HepG2 (cell line): ENCODE results near the gene COQ4. TPM values are rescaled to one million over a fixed set of nuclear protein-coding genes. Genes with fewer than 3 reads are reported as not detected.

Experiments used
- ETV5 ChIP-seq: IDR thresholded peaks from 2 replicates; pipeline ENCODE4 v1.6.1; 2018; ENCODE audit warnings: missing biosample characterization, missing genetic modification reagents, inconsistent platforms, borderline replicate concordance
- KLF6 ChIP-seq: IDR thresholded peaks from 2 replicates; pipeline ENCODE4 v1.8.0; 2016; ENCODE audit warnings: missing biosample characterization, missing genetic modification reagents
- MIER3 ChIP-seq: IDR thresholded peaks from 2 replicates; pipeline ENCODE4 v1.6.1; 2016; ENCODE audit warnings: missing compliant biosample characterization, borderline replicate concordance
- MXI1 ChIP-seq: IDR thresholded peaks from 3 replicates; pipeline ENCODE4 v1.6.1; 2012; ENCODE audit warnings: low read depth, low read length, inconsistent platforms, borderline replicate concordance
- SP1 ChIP-seq, 2 experiments: fragments of 450-650 bp in 1 of 2; sonication (generic) in 1 of 2; formaldehyde crosslinking in 1 of 2; IDR thresholded peaks; 2 replicates each; pipeline versions ENCODE4 v1.4.0 to v1.6.1; 2016 to 2020; ENCODE audit warnings: missing genetic modification reagents in 1 of 2
- TOPORS ChIP-seq: sonication (generic); formaldehyde crosslinking; IDR thresholded peaks from 2 replicates; pipeline ENCODE4 v1.8.0; 2023; ENCODE audit warnings: mild to moderate bottlenecking, missing genetic modification reagents
- TRIM24 ChIP-seq: sonication (generic); formaldehyde crosslinking; IDR thresholded peaks from 2 replicates; pipeline ENCODE4 v1.8.0; 2022; ENCODE audit warnings: mild to moderate bottlenecking, missing genetic modification reagents
- ZFY ChIP-seq: sonication (generic); formaldehyde crosslinking; IDR thresholded peaks from 2 replicates; pipeline ENCODE4 v1.4.0; 2020; ENCODE audit warnings: missing genetic modification reagents
- ZKSCAN8 ChIP-seq: IDR thresholded peaks from 2 replicates; pipeline ENCODE4 v1.6.1; 2016; ENCODE audit warnings: borderline replicate concordance, missing genetic modification reagents, missing compliant biosample characterization
- ZNF20 ChIP-seq: sonication (generic); formaldehyde crosslinking; IDR thresholded peaks from 2 replicates; pipeline ENCODE4 v1.4.0; 2020; ENCODE audit warnings: mild to moderate bottlenecking, moderate library complexity, missing genetic modification reagents
- ZNF256 ChIP-seq: sonication (generic); formaldehyde crosslinking; conservative IDR thresholded peaks from 2 replicates; pipeline ENCODE4 v1.4.0; 2020; ENCODE audit warnings: missing genetic modification reagents
- ZNF672 ChIP-seq: sonication (generic); formaldehyde crosslinking; IDR thresholded peaks from 2 replicates; pipeline ENCODE4 v1.8.1; 2022; ENCODE audit warnings: missing genetic modification reagents
- ZNF883 ChIP-seq: sonication (generic); formaldehyde crosslinking; IDR thresholded peaks from 2 replicates; pipeline ENCODE4 v1.5.1; 2020; ENCODE audit warnings: mild to moderate bottlenecking, missing genetic modification reagents; ENCODE audit errors: not compliant biosample characterization
- polyA plus RNA-seq, 8 experiments: library from polyadenylated mRNA; depleted of rRNA in 3 of 8; stranded (reverse) in 7 of 8; unstranded in 1 of 8; fragments of >200 nt; fragmentation: Illumina TruSeq in 4 of 8; extraction: Trizol in 4 of 8; gene quantifications; 2 replicates each; pipeline versions ENCODE4 v1.2.1 to v1.2.3, GENCODE V29; 2011 to 2016; ENCODE audit warnings: low read depth in 4 of 8, missing spikeins in 1 of 8, mixed read lengths in 1 of 8; ENCODE audit not compliant: insufficient read depth in 1 of 8
- total RNA-seq, 5 experiments: library from RNA; depleted of rRNA; stranded (reverse); fragments of >200 nt; fragmentation: Illumina TruSeq; extraction: Trizol; gene quantifications; 2 replicates each; pipeline ENCODE4 v1.2.3, GENCODE V29; 2016; ENCODE audit warnings: low read depth in 1 of 5
- TF ChIP-seq, protein P1 (sequence below): IDR thresholded peaks from 2 replicates; pipeline ENCODE4 v1.6.1; 2016; ENCODE audit warnings: low read depth
- TF ChIP-seq, protein P2 (sequence below): sonication (generic); formaldehyde crosslinking; IDR thresholded peaks from 2 replicates; pipeline ENCODE4 v1.5.0; 2020; ENCODE audit warnings: mild to moderate bottlenecking, missing genetic modification reagents, moderate library complexity
- TF ChIP-seq, protein P3 (sequence below): IDR thresholded peaks from 2 replicates; pipeline ENCODE4 v1.6.1; 2016
- TF ChIP-seq, protein P4 (sequence below): sonication (generic); formaldehyde crosslinking; IDR thresholded peaks from 2 replicates; pipeline ENCODE4 v1.5.0; 2020; ENCODE audit warnings: missing genetic modification reagents, mild to moderate bottlenecking, borderline replicate concordance
- TF ChIP-seq, protein P5 (sequence below): sonication (generic); formaldehyde crosslinking; IDR thresholded peaks from 2 replicates; pipeline ENCODE4 v1.8.0; 2022; ENCODE audit warnings: missing genetic modification reagents, mild to moderate bottlenecking, borderline replicate concordance

COQ4 gene
- total and polyA plus RNA-seq, 2 of the 13 experiments (the other 11 are each of a cell fraction or from before 2014, with no cell fraction given): 26.1 to 36.0 TPM

DNA sequence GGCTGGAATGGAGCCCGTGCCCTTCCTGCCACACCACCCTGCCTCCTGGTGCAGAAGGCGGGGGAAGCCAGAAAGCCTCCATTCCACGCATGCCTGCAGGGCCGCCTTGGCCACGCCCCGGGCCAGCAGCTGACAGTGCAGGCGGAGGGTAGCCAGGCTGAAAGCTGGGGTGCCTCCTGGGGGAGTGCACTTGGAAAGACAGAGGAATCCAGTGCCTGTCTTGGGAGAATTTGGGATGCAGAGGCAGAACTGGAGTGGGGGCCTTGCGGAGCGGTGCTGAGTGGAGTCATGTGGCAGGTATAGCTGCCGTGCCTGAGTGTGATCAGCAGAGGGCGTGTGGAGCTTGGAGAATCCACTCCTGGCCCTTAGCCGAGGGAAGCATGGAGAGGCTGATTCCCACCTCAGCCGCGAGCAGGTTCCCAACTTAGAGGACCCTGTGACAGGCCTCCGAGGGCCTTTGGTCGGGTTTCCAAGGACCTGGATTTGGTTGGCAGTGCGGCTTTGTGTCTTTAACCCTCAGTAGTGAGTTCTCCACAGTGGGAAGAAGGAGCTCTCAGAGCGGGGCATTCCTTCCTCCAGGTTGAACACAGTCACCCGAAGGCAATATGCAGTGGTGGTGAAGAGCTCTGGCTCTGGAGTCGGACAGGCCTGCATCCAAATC, 39.5 kb downstream of the COQ4 start (continued):
- TF ChIP-seq, protein P1, sequence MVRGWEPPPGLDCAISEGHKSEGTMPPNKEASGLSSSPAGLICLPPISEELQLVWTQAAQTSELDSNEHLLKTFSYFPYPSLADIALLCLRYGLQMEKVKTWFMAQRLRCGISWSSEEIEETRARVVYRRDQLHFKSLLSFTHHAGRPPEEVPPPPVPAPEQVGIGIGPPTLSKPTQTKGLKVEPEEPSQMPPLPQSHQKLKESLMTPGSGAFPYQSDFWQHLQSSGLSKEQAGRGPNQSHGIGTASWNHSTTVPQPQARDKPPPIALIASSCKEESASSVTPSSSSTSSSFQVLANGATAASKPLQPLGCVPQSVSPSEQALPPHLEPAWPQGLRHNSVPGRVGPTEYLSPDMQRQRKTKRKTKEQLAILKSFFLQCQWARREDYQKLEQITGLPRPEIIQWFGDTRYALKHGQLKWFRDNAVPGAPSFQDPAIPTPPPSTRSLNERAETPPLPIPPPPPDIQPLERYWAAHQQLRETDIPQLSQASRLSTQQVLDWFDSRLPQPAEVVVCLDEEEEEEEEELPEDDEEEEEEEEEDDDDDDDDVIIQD (CRISPR knock-in tag): 0 out of 2 replicates have a peak, but pooled peaks have one; percentile 45
- TF ChIP-seq TOPORS (CRISPR knock-in tag) (peak; percentile 67; the same call in 1 of the 2 replicates), TRIM24 (CRISPR knock-in tag) (no peak), ZKSCAN8 (CRISPR knock-in tag) (peak; percentile 70; the same call in 1 of the 2 replicates), ZNF20 (no peak), ETV5 (CRISPR knock-in tag) (peak; percentile 30; the same call in 1 of the 2 replicates), KLF6 (CRISPR knock-in tag) (no peak), ZFY (CRISPR knock-in tag) (0 out of 2 replicates have a peak, but pooled peaks have one; percentile 23), ZNF883 (CRISPR knock-in tag) (peak; percentile 41), MXI1 (peak; percentile 28; the same call in 2 of the 3 replicates), ZNF256 (CRISPR knock-in tag) (no peak), SP1 (IDR thresholded peaks at IDR 0.05) (no peak), SP1 (CRISPR knock-in tag; IDR thresholded peaks at IDR 0.05) (0 out of 2 replicates have a peak, but pooled peaks have one; percentile 46), MIER3 (CRISPR knock-in tag) (peak; percentile 42; the same call in 1 of the 2 replicates), ZNF672 (no peak)
- TF ChIP-seq, protein P2, sequence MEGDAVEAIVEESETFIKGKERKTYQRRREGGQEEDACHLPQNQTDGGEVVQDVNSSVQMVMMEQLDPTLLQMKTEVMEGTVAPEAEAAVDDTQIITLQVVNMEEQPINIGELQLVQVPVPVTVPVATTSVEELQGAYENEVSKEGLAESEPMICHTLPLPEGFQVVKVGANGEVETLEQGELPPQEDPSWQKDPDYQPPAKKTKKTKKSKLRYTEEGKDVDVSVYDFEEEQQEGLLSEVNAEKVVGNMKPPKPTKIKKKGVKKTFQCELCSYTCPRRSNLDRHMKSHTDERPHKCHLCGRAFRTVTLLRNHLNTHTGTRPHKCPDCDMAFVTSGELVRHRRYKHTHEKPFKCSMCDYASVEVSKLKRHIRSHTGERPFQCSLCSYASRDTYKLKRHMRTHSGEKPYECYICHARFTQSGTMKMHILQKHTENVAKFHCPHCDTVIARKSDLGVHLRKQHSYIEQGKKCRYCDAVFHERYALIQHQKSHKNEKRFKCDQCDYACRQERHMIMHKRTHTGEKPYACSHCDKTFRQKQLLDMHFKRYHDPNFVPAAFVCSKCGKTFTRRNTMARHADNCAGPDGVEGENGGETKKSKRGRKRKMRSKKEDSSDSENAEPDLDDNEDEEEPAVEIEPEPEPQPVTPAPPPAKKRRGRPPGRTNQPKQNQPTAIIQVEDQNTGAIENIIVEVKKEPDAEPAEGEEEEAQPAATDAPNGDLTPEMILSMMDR (CRISPR knock-in tag): peak; percentile 96
- TF ChIP-seq, protein P3, sequence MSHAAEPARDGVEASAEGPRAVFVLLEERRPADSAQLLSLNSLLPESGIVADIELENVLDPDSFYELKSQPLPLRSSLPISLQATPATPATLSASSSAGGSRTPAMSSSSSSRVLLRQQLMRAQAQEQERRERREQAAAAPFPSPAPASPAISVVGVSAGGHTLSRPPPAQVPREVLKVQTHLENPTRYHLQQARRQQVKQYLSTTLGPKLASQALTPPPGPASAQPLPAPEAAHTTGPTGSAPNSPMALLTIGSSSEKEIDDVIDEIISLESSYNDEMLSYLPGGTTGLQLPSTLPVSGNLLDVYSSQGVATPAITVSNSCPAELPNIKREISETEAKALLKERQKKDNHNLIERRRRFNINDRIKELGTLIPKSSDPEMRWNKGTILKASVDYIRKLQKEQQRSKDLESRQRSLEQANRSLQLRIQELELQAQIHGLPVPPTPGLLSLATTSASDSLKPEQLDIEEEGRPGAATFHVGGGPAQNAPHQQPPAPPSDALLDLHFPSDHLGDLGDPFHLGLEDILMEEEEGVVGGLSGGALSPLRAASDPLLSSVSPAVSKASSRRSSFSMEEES (CRISPR knock-in tag): peak; percentile 54; the same call in 1 of the 2 replicates
- TF ChIP-seq, protein P4, sequence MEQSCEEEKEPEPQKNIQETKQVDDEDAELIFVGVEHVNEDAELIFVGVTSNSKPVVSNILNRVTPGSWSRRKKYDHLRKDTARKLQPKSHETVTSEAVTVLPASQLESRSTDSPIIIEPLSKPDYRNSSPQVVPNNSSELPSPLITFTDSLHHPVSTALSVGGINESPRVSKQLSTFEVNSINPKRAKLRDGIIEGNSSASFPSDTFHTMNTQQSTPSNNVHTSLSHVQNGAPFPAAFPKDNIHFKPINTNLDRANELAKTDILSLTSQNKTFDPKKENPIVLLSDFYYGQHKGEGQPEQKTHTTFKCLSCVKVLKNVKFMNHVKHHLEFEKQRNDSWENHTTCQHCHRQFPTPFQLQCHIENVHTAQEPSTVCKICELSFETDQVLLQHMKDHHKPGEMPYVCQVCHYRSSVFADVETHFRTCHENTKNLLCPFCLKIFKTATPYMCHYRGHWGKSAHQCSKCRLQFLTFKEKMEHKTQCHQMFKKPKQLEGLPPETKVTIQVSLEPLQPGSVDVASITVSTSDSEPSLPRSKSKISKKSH: peak; percentile 78
- TF ChIP-seq, protein P5, sequence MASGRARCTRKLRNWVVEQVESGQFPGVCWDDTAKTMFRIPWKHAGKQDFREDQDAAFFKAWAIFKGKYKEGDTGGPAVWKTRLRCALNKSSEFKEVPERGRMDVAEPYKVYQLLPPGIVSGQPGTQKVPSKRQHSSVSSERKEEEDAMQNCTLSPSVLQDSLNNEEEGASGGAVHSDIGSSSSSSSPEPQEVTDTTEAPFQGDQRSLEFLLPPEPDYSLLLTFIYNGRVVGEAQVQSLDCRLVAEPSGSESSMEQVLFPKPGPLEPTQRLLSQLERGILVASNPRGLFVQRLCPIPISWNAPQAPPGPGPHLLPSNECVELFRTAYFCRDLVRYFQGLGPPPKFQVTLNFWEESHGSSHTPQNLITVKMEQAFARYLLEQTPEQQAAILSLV (CRISPR knock-in tag): peak; percentile 22; the same call in 1 of the 2 replicates
